GM06990 (cell line): Measurements from ENCODE around the gene GJA5.

Experiments used
- DNase-seq: peaks from one replicate; pipeline ENCODE4 v3.0.0-alpha.2; 2011; ENCODE audit not compliant: insufficient read length; ENCODE audit errors: extremely low read depth
- H3K27me3 ChIP-seq: replicated peaks from 2 replicates; pipeline ENCODE4 v1.6.0; 2011; ENCODE audit warnings: low read length; ENCODE audit not compliant: control insufficient read depth, insufficient read depth
- H3K36me3 ChIP-seq: 2 replicates; pipeline ENCODE4 v1.5.1; 2011; ENCODE audit warnings: low read length; ENCODE audit not compliant: control insufficient read depth, insufficient read depth
- H3K4me3 ChIP-seq: replicated peaks from 2 replicates; pipeline ENCODE4 v1.5.1; 2011; ENCODE audit warnings: low read depth, mild to moderate bottlenecking, control low read depth, low read length
- CTCF ChIP-seq: IDR thresholded peaks from 2 replicates; pipeline ENCODE4 v1.5.1; 2011; ENCODE audit warnings: low read length, control low read depth, mild to moderate bottlenecking, inconsistent platforms; ENCODE audit not compliant: insufficient read depth, poor library complexity, severe bottlenecking

GJA5 gene

GRCh38 chr1:147772570-147772969 is 12.2 kb upstream of the GJA5 start:
- no peak overlapping the region for H3K4me3 ChIP-seq
- H3K36me3 ChIP-seq = no peaks in the 10 kb centered on the region
- DNase-seq = no peak
- H3K27me3 ChIP-seq = no peaks in the 10 kb centered on the region; the same call in 1 of the 2 replicates
- no peak for TF ChIP-seq CTCF

- no peaks in the 10 kb centered on the region; the same call in 1 of the 2 replicates for H3K27me3 ChIP-seq
- no peak for DNase-seq
- no peaks in the 10 kb centered on the region for H3K36me3 ChIP-seq
- no peak for TF ChIP-seq CTCF
- H3K4me3 ChIP-seq = no peak overlapping the region
Measured at GRCh38 chr1:147771226-147772125, 11.1 kb upstream of the GJA5 start.

- DNase-seq = no peak
- no peak for TF ChIP-seq CTCF
- no peak overlapping the region for H3K4me3 ChIP-seq
- no peaks in the 10 kb centered on the region for H3K27me3 ChIP-seq
- no peaks in the 10 kb centered on the region for H3K36me3 ChIP-seq
Measured at GRCh38 chr1:147769106-147769505, 8.7 kb upstream of the GJA5 start.

GRCh38 chr1:147768582-147768981 is 8.2 kb upstream of the GJA5 start:
- H3K4me3 ChIP-seq = no peak overlapping the region
- H3K27me3 ChIP-seq = no peaks in the 10 kb centered on the region
- no peak for TF ChIP-seq CTCF
- no peak for DNase-seq
- no peaks in the 10 kb centered on the region for H3K36me3 ChIP-seq

GRCh38 chr1:147768101-147768500 is 7.7 kb upstream of the GJA5 start:
- Histone ChIP-seq H3K36me3 (no peaks in the 10 kb centered on the region), H3K27me3 (no peaks in the 10 kb centered on the region), H3K4me3 (no peak overlapping the region)
- no peak for TF ChIP-seq CTCF
- DNase-seq = no peak
